IPS-20b (cell line): ENCODE measurements around the gene FANK1.

ENCODE experiments used
- H3K27ac ChIP-seq: one replicate; pipeline ENCODE4 v1.5.1; 2013; ENCODE audit warnings: low read length
- H3K27me3 ChIP-seq: 2 replicates; pipeline ENCODE4 v1.6.1; 2013; ENCODE audit warnings: mild to moderate bottlenecking, low read length, inconsistent platforms; ENCODE audit not compliant: insufficient read depth
- H3K36me3 ChIP-seq: 2 replicates; pipeline ENCODE4 v1.6.1; 2013; ENCODE audit warnings: low read depth, mild to moderate bottlenecking, inconsistent platforms, low read length, moderate library complexity; ENCODE audit not compliant: insufficient read depth
- H3K4me1 ChIP-seq: 2 replicates; pipeline ENCODE4 v1.6.1; 2013; ENCODE audit warnings: mild to moderate bottlenecking, control low read depth, inconsistent platforms, low read length, moderate library complexity; ENCODE audit not compliant: insufficient read depth
- H3K4me3 ChIP-seq: 2 replicates; pipeline ENCODE4 v1.5.1; 2013; ENCODE audit warnings: mild to moderate bottlenecking, low read length, inconsistent platforms
- H3K9ac ChIP-seq: 2 replicates; pipeline ENCODE4 v1.6.1; 2013; ENCODE audit warnings: low read depth, mild to moderate bottlenecking, inconsistent platforms, low read length, moderate library complexity
- H3K9me3 ChIP-seq: 2 replicates; pipeline ENCODE4 v1.6.1; 2013; ENCODE audit warnings: mild to moderate bottlenecking, low read depth, low read length, inconsistent platforms; ENCODE audit not compliant: insufficient read depth

Gene FANK1

GRCh38 chr10:126058507-126058906, 162.1 kb downstream of the FANK1 start:
- H3K27ac ChIP-seq: no peak overlapping the region
- H3K36me3 ChIP-seq: no peaks in the 10 kb centered on the region
- no peak overlapping the region for H3K9ac ChIP-seq
- no peak overlapping the region for H3K4me3 ChIP-seq
- H3K4me1 ChIP-seq: no peaks in the 10 kb centered on the region
- no peaks in the 10 kb centered on the region for H3K9me3 ChIP-seq
- H3K27me3 ChIP-seq: no peaks in the 10 kb centered on the region
